Endothelial cell of umbilical vein (primary cell): ENCODE measurements around the gene IRF1. TPM values are rescaled to one million over a fixed set of nuclear protein-coding genes. Genes with fewer than 3 reads are reported as not detected.

Experiments
- BruUV-seq: library from RNA; stranded (reverse); fragments of 400-500 nt; replicated peaks from 2 replicates; lab custom pipeline; 2021; lab: Mats Ljungman, UMichigan
- CTCF ChIA-PET: fragments of 300-600, 350-600 bp; sonication (Branson Sonifier 250); formaldehyde crosslinking; loops from one replicate; lab custom pipeline; 2021; ENCODE audit warnings: antibody characterized with exemption, inconsistent platforms; lab: Charles Lee
- POLR2A ChIA-PET: fragments of 300-600, 350-600 bp; sonication (Branson Sonifier 250); formaldehyde crosslinking; loops from one replicate; lab custom pipeline; 2021; ENCODE audit warnings: antibody characterized with exemption, inconsistent platforms; lab: Charles Lee
- DNase-seq: peaks from one replicate; pipeline ENCODE4 v3.0.0-alpha.2; 2011; ENCODE audit warnings: low read depth, low spot score
- FAIRE-seq: peaks from 2 replicates; lab custom pipeline; 2011; peaks lifted over from hg19 to GRCh38; lab: Jason Lieb, UNC
- H2AFZ ChIP-seq: 2 replicates; pipeline ENCODE4 v1.6.0; 2012; ENCODE audit warnings: low read depth, low read length, control low read depth, inconsistent platforms
- H3K27ac ChIP-seq: 2 replicates; pipeline ENCODE4 v1.5.1; 2011; ENCODE audit warnings: low read depth, mild to moderate bottlenecking, control low read depth, low read length, moderate library complexity; ENCODE audit not compliant: insufficient read depth
- H3K27me3 ChIP-seq, 2 experiments: 2 replicates each; pipeline versions ENCODE4 v1.6.0 to v1.6.1; 2011; ENCODE audit warnings: low read length in 2 of 2, mixed read lengths in 1 of 2; ENCODE audit not compliant: control insufficient read depth in 2 of 2, insufficient read depth in 2 of 2
- H3K36me3 ChIP-seq, 2 experiments: 2 replicates in 1 of 2; 3 replicates in 1 of 2; pipeline ENCODE4 v1.5.1; 2011; ENCODE audit warnings: low read length in 2 of 2, mild to moderate bottlenecking in 1 of 2, moderate library complexity in 1 of 2; ENCODE audit not compliant: control insufficient read depth in 2 of 2, insufficient read depth in 2 of 2; ENCODE audit errors: extremely low read depth in 1 of 2
- H3K4me1 ChIP-seq: 3 replicates; pipeline ENCODE4 v1.5.1; 2011; ENCODE audit warnings: mild to moderate bottlenecking, low read length; ENCODE audit not compliant: control insufficient read depth, insufficient read depth; ENCODE audit errors: extremely low read depth
- H3K4me2 ChIP-seq: 2 replicates; pipeline ENCODE4 v1.6.1; 2011; ENCODE audit warnings: low read length, control low read depth, mixed read lengths; ENCODE audit not compliant: insufficient read depth
- H3K4me3 ChIP-seq, 3 experiments: fragments of 200-600 bp in 1 of 3; sonication (generic), shearing (Covaris generic) in 1 of 3; replicated peaks in 1 of 3; 2 replicates each; pipeline ENCODE4 v1.5.1; 2011 to 2016; ENCODE audit warnings: control low read depth in 3 of 3, low read length in 3 of 3, mild to moderate bottlenecking in 2 of 3, inconsistent platforms in 1 of 3, low read depth in 1 of 3, moderate library complexity in 1 of 3; ENCODE audit not compliant: insufficient read depth in 1 of 3
- H3K79me2 ChIP-seq: 2 replicates; pipeline ENCODE4 v1.6.0; 2012; ENCODE audit warnings: low read length, inconsistent platforms; ENCODE audit not compliant: control insufficient read depth, insufficient read depth
- H3K9ac ChIP-seq: replicated peaks from 2 replicates; pipeline ENCODE3; 2011; ENCODE audit warnings: low read length, control low read depth; ENCODE audit not compliant: insufficient read depth; ENCODE audit errors: extremely low read depth
- H3K9me1 ChIP-seq: replicated peaks from 3 replicates; pipeline ENCODE4 v1.6.0; 2011; ENCODE audit warnings: mild to moderate bottlenecking, low read length; ENCODE audit not compliant: control insufficient read depth, insufficient read depth; ENCODE audit errors: extremely low read depth
- H3K9me3 ChIP-seq: replicated peaks from 2 replicates; pipeline ENCODE4 v1.5.1; 2012; ENCODE audit warnings: low read length, inconsistent platforms; ENCODE audit not compliant: control insufficient read depth, insufficient read depth
- H4K20me1 ChIP-seq: replicated peaks from 2 replicates; pipeline ENCODE3; 2011; ENCODE audit warnings: mild to moderate bottlenecking, low read length; ENCODE audit not compliant: control insufficient read depth, insufficient read depth; ENCODE audit errors: extremely low read depth
- CTCF ChIP-seq, 2 donors: IDR thresholded peaks; 1 replicate in 1 of 2; 2 replicates in 1 of 2; pipeline ENCODE4 v1.5.1; 2011; ENCODE audit warnings: low read length in 2 of 2, mild to moderate bottlenecking in 2 of 2, moderate library complexity in 2 of 2, control low read depth in 1 of 2, inconsistent platforms in 1 of 2, low read depth in 1 of 2; ENCODE audit not compliant: insufficient read depth in 1 of 2; ENCODE audit errors: extremely low read depth in 1 of 2
- EZH2 ChIP-seq: IDR thresholded peaks from 2 replicates; pipeline ENCODE4 v1.6.1; 2012; ENCODE audit warnings: borderline replicate concordance, low read depth, mild to moderate bottlenecking, moderate library complexity, low read length, inconsistent platforms; ENCODE audit not compliant: severe bottlenecking
- FOS ChIP-seq: IDR thresholded peaks from 2 replicates; pipeline ENCODE4 v1.6.1; 2011; ENCODE audit warnings: mild to moderate bottlenecking, low read length, moderate library complexity, borderline replicate concordance; ENCODE audit not compliant: insufficient read depth
- GATA2 ChIP-seq: IDR thresholded peaks from 2 replicates; pipeline ENCODE4 v1.7.0; 2011; ENCODE audit warnings: low read depth, mild to moderate bottlenecking, moderate library complexity, mixed read lengths, low read length; ENCODE audit not compliant: insufficient read length, insufficient read depth
- JUN ChIP-seq: IDR thresholded peaks from 2 replicates; pipeline ENCODE4 v1.6.1; 2011; ENCODE audit warnings: borderline replicate concordance, low read depth; ENCODE audit not compliant: insufficient read length, insufficient read depth
- MAX ChIP-seq: IDR thresholded peaks from 2 replicates; pipeline ENCODE4 v1.6.1; 2011; ENCODE audit not compliant: insufficient read depth, insufficient read length
- MYC ChIP-seq: IDR thresholded peaks from one replicate; pipeline ENCODE4 v1.6.1; 2011; ENCODE audit warnings: mild to moderate bottlenecking, low read depth, low read length
- POLR2A ChIP-seq: IDR thresholded peaks from 2 replicates; pipeline ENCODE4 v1.6.1; 2012; ENCODE audit warnings: low read depth, mild to moderate bottlenecking, control low read depth, low read length
- POLR2AphosphoS5 ChIP-seq: IDR thresholded peaks from 2 replicates; pipeline ENCODE4 v1.6.1; 2012; ENCODE audit warnings: low read depth, mild to moderate bottlenecking, control low read depth, low read length, moderate library complexity; ENCODE audit not compliant: insufficient read depth
- dilution Hi-C: fragments of 300-500 bp; cut with MboI; formaldehyde crosslinking; loops from one replicate; pipeline ENCODE4 v1.15.0; 2019; ENCODE audit warnings: low sequenced_read_pairs; ENCODE audit not compliant: extremely low pct_ligation_motif_present
- intact Hi-C: fragments of 100-400 bp; cut with micrococcal nuclease; formaldehyde crosslinking; loops from one replicate; pipeline ENCODE4 v1.10.0; 2022
- polyA plus RNA-seq, 4 experiments: library from polyadenylated mRNA; depleted of rRNA in 3 of 4; stranded (reverse) in 3 of 4; unstranded in 1 of 4; fragments of >200 nt; gene quantifications; 2 replicates each; pipeline versions ENCODE4 v1.2.1 to v1.2.3, GENCODE V29; 2011 to 2012; ENCODE audit warnings: missing spikeins in 1 of 4
- total RNA-seq: library from RNA; stranded (reverse); gene quantifications from 2 replicates; pipeline ENCODE4 v1.2.3, GENCODE V29; 2021

Gene IRF1
- total and polyA plus RNA-seq, 2 donors (not counting 3 experiments of a cell fraction or from before 2014, with no cell fraction given), result 12.3 to 28.0 TPM

GRCh38 chr5:132483101-132483500 lies 7.5 kb downstream of the IRF1 start:
- Histone ChIP-seq H3K9me3 (no peaks in the 10 kb centered on the region), H3K79me2 (peaks cover 2% of the 10 kb centered on the region), H3K36me3 (peaks cover 12 to 43% of the 10 kb centered on the region in 2 experiments), H3K4me1 (no peaks in the 10 kb centered on the region), H3K4me2 (no peak overlapping the region), H3K27me3 (no peaks in the 10 kb centered on the region), H2AFZ (no peak overlapping the region), H3K9me1 (no peaks in the 10 kb centered on the region), H4K20me1 (no peaks in the 10 kb centered on the region), H3K9ac (no peak overlapping the region), H3K4me3 (no peak overlapping the region), H3K27ac (no peak overlapping the region)
- dilution Hi-C loops (no loop called here), intact Hi-C loops (no loop called here)
- ChIA-PET CTCF (interaction anchor here (2.1 kb wide), 1 partner anchor 27 kb away, joined by 8 read pairs; no protein-coding TSS in a partner anchor), POLR2A (no interaction called here)
- no TSS peak for BruUV-seq
- FAIRE-seq (no peak), DNase-seq (no peak)
- TF ChIP-seq FOS (no peak), MAX (no peak), MYC (no peak), POLR2AphosphoS5 (no peak), GATA2 (no peak)

- H2AFZ ChIP-seq, result no peak overlapping the region
- no TSS peak for BruUV-seq
- CTCF ChIA-PET, result interaction anchor here (1.4 kb wide), 1 partner anchor 16 kb away, joined by 3 read pairs; no protein-coding TSS in a partner anchor
- no peaks in the 10 kb centered on the region for H3K79me2 ChIP-seq
- H3K36me3 ChIP-seq, result peaks cover 12 to 31% of the 10 kb centered on the region in 2 experiments
- FAIRE-seq (no peak), DNase-seq (no peak)
- H3K4me1 ChIP-seq, result no peaks in the 10 kb centered on the region
- TF ChIP-seq POLR2AphosphoS5, result no peak
- no peak for TF ChIP-seq MYC
- no peak for TF ChIP-seq CTCF (IDR thresholded peaks at IDR 0.05; ENCODE audit: extremely low read depth in 1 of 2, insufficient read depth in 1 of 2, low read depth in 1 of 2, low read length in 2 of 2)
- TF ChIP-seq POLR2A, result no peak
- TF ChIP-seq GATA2, result no peak
- TF ChIP-seq FOS, result no peak
- TF ChIP-seq EZH2, result no peak
- no peak for TF ChIP-seq JUN
- no peak for TF ChIP-seq MAX
- no peak overlapping the region for H3K27ac ChIP-seq
- H4K20me1 ChIP-seq, result no peaks in the 10 kb centered on the region
- no peak overlapping the region for H3K4me3 ChIP-seq
- H3K9me3 ChIP-seq, result no peaks in the 10 kb centered on the region
- H3K4me2 ChIP-seq, result no peak overlapping the region
- intact Hi-C loops, result no loop called here
- H3K9ac ChIP-seq, result no peak overlapping the region
- H3K27me3 ChIP-seq, result no peaks in the 10 kb centered on the region
- POLR2A ChIA-PET, result no interaction called here
- dilution Hi-C loops, result no loop called here
- H3K9me1 ChIP-seq, result no peaks in the 10 kb centered on the region
Measured at GRCh38 chr5:132481596-132482211, 8.9 kb downstream of the IRF1 start.
